Panc1 (cell line): Measurements from ENCODE around the gene CDH15.

Experiments
- CTCF ChIP-seq: fragments of 450-650 bp; IDR thresholded peaks from 2 replicates; pipeline ENCODE4 v1.5.1; 2017; ENCODE audit warnings: mild to moderate bottlenecking
- POLR2AphosphoS5 ChIP-seq: IDR thresholded peaks from 2 replicates; pipeline ENCODE4 v1.6.1; 2012; ENCODE audit warnings: mild to moderate bottlenecking, low read depth, low read length, moderate library complexity
- REST ChIP-seq, 2 experiments: IDR thresholded peaks; 2 replicates each; pipeline ENCODE4 v1.6.1; 2011 to 2012; ENCODE audit warnings: low read depth in 2 of 2, control low read depth in 1 of 2, low read length in 1 of 2, mild to moderate bottlenecking in 1 of 2, moderate library complexity in 1 of 2; ENCODE audit not compliant: insufficient read depth in 1 of 2
- SIN3A ChIP-seq: IDR thresholded peaks from 2 replicates; pipeline ENCODE4 v1.6.1; 2012; ENCODE audit warnings: low read depth, mild to moderate bottlenecking, low read length, moderate library complexity, borderline replicate concordance; ENCODE audit not compliant: insufficient read depth
- TCF7L2 ChIP-seq: IDR thresholded peaks from 2 replicates; pipeline ENCODE4 v1.6.1; 2011; ENCODE audit warnings: mild to moderate bottlenecking, low read depth, low read length, inconsistent platforms

- TF ChIP-seq CTCF, result no peak
- TF ChIP-seq REST (IDR thresholded peaks at IDR 0.05; ENCODE audit: insufficient read depth in 1 of 2, low read depth in 2 of 2, low read length in 1 of 2), result no peak
- TF ChIP-seq POLR2AphosphoS5, result no peak
- TF ChIP-seq SIN3A, result no peak
- no peak for TF ChIP-seq TCF7L2
These were observed 26.3 kb downstream of the CDH15 start for GRCh38 chr16:89197633-89198416.
